Astrocyte of the cerebellum (primary cell): ENCODE results near the gene ZBTB3.

Source experiments
- DNase-seq: peaks from one replicate; pipeline ENCODE4 v3.0.0-alpha.2; 2011; ENCODE audit warnings: low read depth
- H3K4me3 ChIP-seq: 2 replicates; pipeline ENCODE4 v1.5.1; 2011; ENCODE audit warnings: mild to moderate bottlenecking, low read depth, low read length, moderate library complexity
- in situ Hi-C: cut with HindIII; loops from 2 replicates; pipeline ENCODE4 v1.10.0; 2017; ENCODE audit warnings: low sequenced_read_pairs
- TF ChIP-seq, protein P1 (sequence below): IDR thresholded peaks from 2 replicates; pipeline ENCODE4 v1.5.1; 2012; ENCODE audit warnings: low read length, low read depth, moderate library complexity, mild to moderate bottlenecking; ENCODE audit errors: missing control alignments

ZBTB3 gene

DNA sequence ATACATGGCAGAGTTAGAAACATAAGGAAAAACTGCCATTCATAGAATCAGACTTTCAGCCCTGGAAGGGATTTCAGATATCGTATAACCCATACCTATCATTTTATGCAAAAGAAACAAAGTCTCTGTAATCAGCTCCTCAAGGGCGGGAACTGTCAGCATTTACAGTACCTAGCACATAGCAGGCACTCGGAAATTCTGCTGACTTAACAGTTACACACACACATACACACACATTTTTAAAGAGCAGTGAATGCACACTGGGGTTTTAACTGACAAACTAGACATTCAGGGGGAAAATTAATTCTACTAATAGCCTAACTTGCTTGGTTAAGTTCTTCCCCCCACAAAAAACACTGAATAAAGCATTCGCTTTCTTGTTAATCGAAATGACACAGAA is 37.8 kb downstream of the ZBTB3 start:
- DNase-seq, result no peak
- in situ Hi-C loops, result no loop called here
- no peak overlapping the region for H3K4me3 ChIP-seq
- TF ChIP-seq, protein P1, sequence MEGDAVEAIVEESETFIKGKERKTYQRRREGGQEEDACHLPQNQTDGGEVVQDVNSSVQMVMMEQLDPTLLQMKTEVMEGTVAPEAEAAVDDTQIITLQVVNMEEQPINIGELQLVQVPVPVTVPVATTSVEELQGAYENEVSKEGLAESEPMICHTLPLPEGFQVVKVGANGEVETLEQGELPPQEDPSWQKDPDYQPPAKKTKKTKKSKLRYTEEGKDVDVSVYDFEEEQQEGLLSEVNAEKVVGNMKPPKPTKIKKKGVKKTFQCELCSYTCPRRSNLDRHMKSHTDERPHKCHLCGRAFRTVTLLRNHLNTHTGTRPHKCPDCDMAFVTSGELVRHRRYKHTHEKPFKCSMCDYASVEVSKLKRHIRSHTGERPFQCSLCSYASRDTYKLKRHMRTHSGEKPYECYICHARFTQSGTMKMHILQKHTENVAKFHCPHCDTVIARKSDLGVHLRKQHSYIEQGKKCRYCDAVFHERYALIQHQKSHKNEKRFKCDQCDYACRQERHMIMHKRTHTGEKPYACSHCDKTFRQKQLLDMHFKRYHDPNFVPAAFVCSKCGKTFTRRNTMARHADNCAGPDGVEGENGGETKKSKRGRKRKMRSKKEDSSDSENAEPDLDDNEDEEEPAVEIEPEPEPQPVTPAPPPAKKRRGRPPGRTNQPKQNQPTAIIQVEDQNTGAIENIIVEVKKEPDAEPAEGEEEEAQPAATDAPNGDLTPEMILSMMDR, result no peak

DNA sequence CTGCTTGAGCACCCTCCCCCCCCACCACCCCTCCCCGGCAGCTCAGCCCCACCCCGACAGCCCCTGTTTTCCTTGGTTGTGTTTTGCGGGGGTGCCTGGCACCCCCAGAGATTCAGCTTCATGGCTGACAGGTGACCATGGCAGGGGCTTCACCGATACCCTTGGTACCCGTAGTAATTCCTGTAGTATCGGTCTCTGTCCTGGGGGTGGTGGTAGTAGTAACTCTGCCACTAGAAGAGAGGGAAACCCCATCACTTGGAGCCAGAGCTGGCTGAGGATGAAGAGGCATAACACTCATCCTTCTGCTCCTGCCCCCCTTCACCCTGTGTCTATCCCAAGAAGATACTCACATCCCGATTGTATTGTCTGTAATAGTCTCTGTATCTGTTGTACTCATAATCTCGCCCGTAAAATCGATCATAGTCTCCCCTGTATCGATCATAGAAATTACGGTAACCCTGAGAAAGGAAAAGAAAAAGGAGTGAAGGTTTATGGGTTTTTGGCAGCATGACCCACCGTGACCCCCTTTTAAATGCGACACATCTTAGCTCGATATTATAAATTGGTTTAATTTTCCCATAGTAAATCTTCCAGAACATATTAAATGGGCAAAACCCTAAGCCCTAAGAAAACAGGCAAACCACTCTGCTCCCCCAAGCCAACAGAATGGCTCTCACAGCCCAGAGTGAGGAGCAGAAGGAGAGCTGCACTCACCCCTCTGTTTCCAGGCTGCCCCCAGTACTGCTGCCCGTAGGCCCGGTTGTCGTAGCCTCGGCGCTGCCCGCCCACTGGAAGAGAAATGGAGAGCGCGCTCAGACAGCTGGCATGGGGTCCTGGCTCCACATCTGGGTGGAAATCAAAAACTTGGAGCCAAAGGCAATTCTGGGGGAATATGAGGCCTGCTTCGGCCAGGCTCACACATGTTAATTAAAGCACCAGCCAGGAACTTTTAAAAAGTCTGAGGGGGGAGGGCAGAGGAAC is 38.5 kb downstream of the ZBTB3 start:
- in situ Hi-C loops, result no loop called here
- no peak overlapping the region for H3K4me3 ChIP-seq
- TF ChIP-seq, protein P1, result no peak

GRCh38 chr11:62713343-62713742 is 40.6 kb downstream of the ZBTB3 start:
- in situ Hi-C loops, result no loop called here
- no peak overlapping the region for H3K4me3 ChIP-seq
- TF ChIP-seq, protein P1, result no peak

More for the DNA sequence above, 38.5 kb downstream of the ZBTB3 start:
- no peak for DNase-seq

DNA sequence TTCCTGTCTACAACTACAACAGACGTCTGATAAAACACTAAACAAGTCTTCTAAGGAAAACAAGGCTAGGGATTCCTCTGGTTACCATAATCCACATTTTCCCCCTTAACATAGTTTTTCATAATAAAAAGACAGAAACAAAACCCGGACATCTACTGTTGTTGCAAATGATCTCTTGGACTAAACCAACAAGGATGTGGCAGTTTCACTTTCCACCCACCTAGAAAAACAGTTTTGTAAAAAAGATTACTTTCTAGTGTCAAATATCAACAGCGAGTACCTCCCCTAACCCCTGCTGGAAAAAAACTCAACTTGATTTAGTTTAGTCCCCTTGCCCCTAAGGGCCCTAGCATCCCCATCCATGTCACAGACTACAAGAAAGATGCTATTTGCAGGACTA is 41.1 kb downstream of the ZBTB3 start:
- no peak for DNase-seq
- H3K4me3 ChIP-seq, result no peak overlapping the region
- in situ Hi-C loops, result no loop called here
- TF ChIP-seq, protein P1, result no peak

More at GRCh38 chr11:62713343-62713742, 40.6 kb downstream of the ZBTB3 start:
- DNase-seq, result no peak

DNA sequence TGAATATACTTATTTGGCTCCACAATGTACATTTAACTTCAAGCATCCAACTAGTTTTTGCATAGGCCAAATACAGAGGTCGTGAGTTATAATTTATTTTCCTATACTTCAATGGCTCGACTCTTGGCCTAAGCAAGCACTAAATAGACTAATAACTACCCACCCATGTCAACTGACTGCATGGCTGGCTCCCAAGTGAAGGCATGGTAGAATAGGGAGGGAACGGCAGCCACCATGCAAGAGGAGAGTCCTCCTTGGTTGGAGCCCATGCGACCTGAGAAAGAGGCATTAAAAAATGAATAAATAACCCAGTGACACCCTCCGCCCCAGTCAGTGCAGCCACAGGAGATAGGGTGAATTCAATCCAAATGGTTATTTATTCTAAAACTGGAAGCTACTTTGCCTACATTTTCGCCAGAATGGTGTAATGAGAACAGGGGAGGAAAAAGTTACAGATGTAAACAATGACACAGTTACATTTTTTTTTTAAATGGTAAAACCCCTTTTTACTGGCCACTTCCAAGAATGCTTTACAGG is 41.6 kb downstream of the ZBTB3 start:
- TF ChIP-seq, protein P1, result no peak
- in situ Hi-C loops, result no loop called here
- DNase-seq, result no peak
- H3K4me3 ChIP-seq, result no peak overlapping the region

- H3K4me3 ChIP-seq, result peak overlapping the region; percentile 51
- DNase-seq, result no peak
- in situ Hi-C loops, result no loop called here
- TF ChIP-seq, protein P1, result no peak
Measured at GRCh38 chr11:62710001-62710345, 44.0 kb downstream of the ZBTB3 start.
